Gastrocnemius medialis (tissue), 4 donors: ENCODE results near the gene GUCY2C.

Experiments
- POLR2A ChIP-seq, 2 donors: fragments of 450-650 bp; IDR thresholded peaks; one replicate each; pipeline ENCODE4 v1.6.1; 2017; ENCODE audit warnings: antibody characterized with exemption in 2 of 2, mild to moderate bottlenecking in 2 of 2, moderate library complexity in 2 of 2
- TF ChIP-seq, protein P1 (sequence below), 5 experiments: fragments of 450-650 bp in 3 of 5; fragments of 200-600 bp in 2 of 5; sonication (generic) in 2 of 5; IDR thresholded peaks in 4 of 5; conservative IDR thresholded peaks in 1 of 5; 1 replicate in 4 of 5; 2 replicates in 1 of 5; pipeline ENCODE4 v1.5.1; 2016 to 2019; ENCODE audit warnings: antibody characterized with exemption in 5 of 5, mild to moderate bottlenecking in 3 of 5, moderate library complexity in 3 of 5

DNA sequence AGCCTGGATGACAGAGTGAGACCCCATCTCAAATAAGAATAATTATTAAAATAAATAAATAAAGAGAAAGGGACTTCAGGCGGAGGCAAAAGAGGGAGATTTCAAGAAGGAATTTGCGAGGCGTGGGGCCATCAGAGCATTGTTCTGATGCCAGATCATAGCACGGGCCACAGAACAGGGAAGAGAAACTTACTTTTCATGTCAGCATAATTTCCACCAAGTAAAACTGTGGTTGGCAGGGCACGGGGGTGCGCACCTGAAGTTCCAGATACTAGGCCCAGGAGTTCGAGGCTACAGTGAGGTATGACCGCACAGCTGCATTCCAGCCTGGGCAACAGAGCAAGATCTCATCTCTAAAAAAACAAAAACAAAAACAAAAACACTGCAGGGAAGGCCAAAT, 117.8 kb downstream of the GUCY2C start:
- TF ChIP-seq, protein P1, sequence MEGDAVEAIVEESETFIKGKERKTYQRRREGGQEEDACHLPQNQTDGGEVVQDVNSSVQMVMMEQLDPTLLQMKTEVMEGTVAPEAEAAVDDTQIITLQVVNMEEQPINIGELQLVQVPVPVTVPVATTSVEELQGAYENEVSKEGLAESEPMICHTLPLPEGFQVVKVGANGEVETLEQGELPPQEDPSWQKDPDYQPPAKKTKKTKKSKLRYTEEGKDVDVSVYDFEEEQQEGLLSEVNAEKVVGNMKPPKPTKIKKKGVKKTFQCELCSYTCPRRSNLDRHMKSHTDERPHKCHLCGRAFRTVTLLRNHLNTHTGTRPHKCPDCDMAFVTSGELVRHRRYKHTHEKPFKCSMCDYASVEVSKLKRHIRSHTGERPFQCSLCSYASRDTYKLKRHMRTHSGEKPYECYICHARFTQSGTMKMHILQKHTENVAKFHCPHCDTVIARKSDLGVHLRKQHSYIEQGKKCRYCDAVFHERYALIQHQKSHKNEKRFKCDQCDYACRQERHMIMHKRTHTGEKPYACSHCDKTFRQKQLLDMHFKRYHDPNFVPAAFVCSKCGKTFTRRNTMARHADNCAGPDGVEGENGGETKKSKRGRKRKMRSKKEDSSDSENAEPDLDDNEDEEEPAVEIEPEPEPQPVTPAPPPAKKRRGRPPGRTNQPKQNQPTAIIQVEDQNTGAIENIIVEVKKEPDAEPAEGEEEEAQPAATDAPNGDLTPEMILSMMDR (IDR thresholded peaks at IDR 0.05 in 4 of 5, conservative IDR thresholded peaks at IDR 0.05 in 1 of 5), result no peak
- TF ChIP-seq POLR2A (IDR thresholded peaks at IDR 0.05), result no peak
